ENCODE measurements around the gene PRR12. TPM values are rescaled to one million over a fixed set of nuclear protein-coding genes. Genes with fewer than 3 reads are reported as not detected.
A peak's percentile ranks its signal among the peaks of the same experiment; 100 is the strongest.

The PRR12 gene
- total and polyA plus RNA-seq, 4 donors = 0.86 to 3.5 (median 2.8) TPM

DNA sequence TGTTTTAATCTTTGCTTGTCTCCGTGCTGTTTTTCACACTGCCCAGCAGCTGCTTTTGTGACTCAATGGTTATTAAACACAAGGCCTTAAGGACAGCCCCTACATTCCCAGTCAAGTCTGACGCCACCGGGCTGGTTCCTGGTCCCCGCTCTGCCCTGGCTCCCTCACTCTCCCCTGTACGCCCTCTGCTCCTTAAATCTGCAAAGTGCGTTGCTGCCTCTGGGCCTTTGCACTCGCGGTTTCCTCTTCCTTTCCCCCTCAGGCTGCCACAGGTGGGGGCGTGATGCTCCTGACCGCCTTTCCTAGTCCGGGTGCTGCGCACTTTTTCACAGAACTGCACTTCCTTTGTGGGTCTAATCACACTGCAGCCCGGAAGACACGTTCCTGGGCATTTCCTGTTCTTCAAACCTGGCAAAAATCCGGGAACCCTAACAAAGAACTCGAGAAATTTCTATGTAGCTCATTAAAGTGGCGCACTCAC, 36.2 kb upstream of the PRR12 start:
- 63% methylated on average over 17 of the region's 17 CpGs for WGBS
- Histone ChIP-seq H3K27me3 (ENCODE audit: control insufficient read depth in 4 of 4, insufficient read depth in 4 of 4, low read length in 3 of 4) (no peaks in the 10 kb centered on the region), H3K4me1 (ENCODE audit: control insufficient read depth in 4 of 4, insufficient read depth in 4 of 4, low read length in 3 of 4) (peaks cover 0 to 7% (median 6%) of the 10 kb centered on the region in 4 donors), H3K27ac (ENCODE audit: low read depth in 1 of 2, low read length in 2 of 2) (peak overlapping the region; percentile 4 to 46), H3K4me3 (ENCODE audit: low read depth in 1 of 3, low read length in 3 of 3) (no peak overlapping the region), H3K9me3 (ENCODE audit: control insufficient read depth in 4 of 4, low read length in 3 of 4) (no peaks in the 10 kb centered on the region), H3K36me3 (ENCODE audit: control insufficient read depth in 4 of 4, insufficient read depth in 3 of 4, low read depth in 1 of 4, low read length in 3 of 4) (peaks cover 7 to 38% (median 16%) of the 10 kb centered on the region in 4 donors), H3K9ac (ENCODE audit: low read depth in 1 of 2, low read length in 2 of 2) (no peak overlapping the region)
- TF ChIP-seq SP1 (IDR thresholded peaks at IDR 0.05) (peak; percentile 35), GABPA (IDR thresholded peaks at IDR 0.05 in 1 of 2, conservative IDR thresholded peaks at IDR 0.05 in 1 of 2) (peak; percentile 44 to 48), NR2F2 (IDR thresholded peaks at IDR 0.05) (peak; percentile 73), FOXA1 (IDR thresholded peaks at IDR 0.05) (no peak), EGR1 (IDR thresholded peaks at IDR 0.05; ENCODE audit: low read depth in 2 of 2) (peak in 1 of 2 donors; percentile 14)
- DNase-seq (ENCODE audit: low spot score) = no peak

GRCh38 chr19:49555600-49556411, 35.2 kb upstream of the PRR12 start:
- no peak for TF ChIP-seq FOXA1 (IDR thresholded peaks at IDR 0.05)
- Histone ChIP-seq H3K9me3 (ENCODE audit: control insufficient read depth in 4 of 4, low read length in 3 of 4) (no peaks in the 10 kb centered on the region), H3K4me1 (ENCODE audit: control insufficient read depth in 4 of 4, insufficient read depth in 4 of 4, low read length in 3 of 4) (peaks cover 0 to 13% (median 9%) of the 10 kb centered on the region in 4 donors), H3K9ac (ENCODE audit: low read depth in 1 of 2, low read length in 2 of 2) (no peak overlapping the region), H3K27me3 (ENCODE audit: control insufficient read depth in 4 of 4, insufficient read depth in 4 of 4, low read length in 3 of 4) (no peaks in the 10 kb centered on the region), H3K36me3 (ENCODE audit: control insufficient read depth in 4 of 4, insufficient read depth in 3 of 4, low read depth in 1 of 4, low read length in 3 of 4) (peaks cover 5 to 39% (median 16%) of the 10 kb centered on the region in 4 donors), H3K27ac (ENCODE audit: low read depth in 1 of 2, low read length in 2 of 2) (peak overlapping the region in 1 of 2 donors; percentile 25), H3K4me3 (ENCODE audit: low read depth in 1 of 3, low read length in 3 of 3) (no peak overlapping the region)
- WGBS = 87% methylated on average over 51 of the region's 53 CpGs
- peak; percentile 71 for DNase-seq (ENCODE audit: low spot score)

DNA sequence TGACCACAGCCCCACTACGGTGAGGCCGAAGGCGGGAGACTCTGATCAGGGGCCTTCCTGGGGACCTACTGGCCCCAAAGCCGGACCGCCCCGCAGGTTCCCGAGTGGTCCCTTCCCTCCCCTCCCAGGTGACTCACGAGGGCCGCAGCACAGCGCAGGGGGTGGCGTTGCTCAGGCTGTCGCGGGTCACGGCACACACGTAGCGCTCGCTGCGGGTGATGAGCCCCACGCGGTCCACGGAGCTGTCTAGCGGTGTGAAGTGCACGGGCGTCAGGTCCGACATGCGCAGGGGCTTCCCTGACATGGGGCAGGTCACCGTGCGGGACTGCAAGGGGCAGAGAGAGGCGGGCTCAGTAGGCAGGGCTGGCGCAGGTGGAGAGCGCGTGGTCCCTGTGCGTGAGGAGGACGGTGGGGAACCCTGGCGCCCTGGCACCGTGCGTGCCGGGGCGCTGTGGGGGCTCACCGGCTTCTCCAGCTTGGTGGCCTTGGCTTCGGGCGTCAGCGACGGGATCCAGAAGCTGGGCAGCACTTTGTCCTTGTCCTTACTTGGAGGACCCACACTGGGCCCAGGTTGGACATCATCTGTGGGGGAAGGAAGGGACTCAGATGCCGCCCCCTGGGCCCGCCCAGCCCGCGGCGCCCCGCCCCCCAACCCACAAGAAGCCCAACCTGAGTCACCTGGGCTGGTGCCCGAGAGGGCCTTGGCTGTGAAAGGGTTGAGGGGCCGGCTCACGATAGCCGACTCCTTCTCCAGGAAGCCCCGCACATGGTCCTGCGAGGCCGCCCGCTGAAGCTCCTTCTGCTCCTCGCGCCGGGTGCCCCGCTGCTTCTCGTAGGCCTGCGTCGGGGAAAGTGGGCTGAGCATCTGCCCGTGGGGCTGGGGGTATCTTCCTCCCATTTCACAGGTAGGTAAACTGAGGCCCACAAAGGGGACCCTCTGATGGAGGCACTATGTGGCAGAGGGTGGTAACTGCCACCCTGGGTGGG, 34.3 kb upstream of the PRR12 start:
- peaks cover 0 to 15% (median 10%) of the 10 kb centered on the region in 4 donors for H3K4me1 ChIP-seq (ENCODE audit: control insufficient read depth in 4 of 4, insufficient read depth in 4 of 4, low read length in 3 of 4)
- no peak overlapping the region for H3K27ac ChIP-seq (ENCODE audit: low read depth in 1 of 2, low read length in 2 of 2)
- H3K9ac ChIP-seq (ENCODE audit: low read depth in 1 of 2, low read length in 2 of 2) = no peak overlapping the region
- WGBS = 91% methylated on average over 66 of the region's 66 CpGs
- H3K4me3 ChIP-seq (ENCODE audit: low read depth in 1 of 3, low read length in 3 of 3) = no peak overlapping the region
- DNase-seq (ENCODE audit: low spot score) = no peak
- no peaks in the 10 kb centered on the region for H3K27me3 ChIP-seq (ENCODE audit: control insufficient read depth in 4 of 4, insufficient read depth in 4 of 4, low read length in 3 of 4)
- H3K9me3 ChIP-seq (ENCODE audit: control insufficient read depth in 4 of 4, low read length in 3 of 4) = no peaks in the 10 kb centered on the region
- H3K36me3 ChIP-seq (ENCODE audit: control insufficient read depth in 4 of 4, insufficient read depth in 3 of 4, low read depth in 1 of 4, low read length in 3 of 4) = peaks cover 5 to 39% (median 16%) of the 10 kb centered on the region in 4 donors
- no peak for TF ChIP-seq RXRA (IDR thresholded peaks at IDR 0.05)
- no peak for TF ChIP-seq YY1 (IDR thresholded peaks at IDR 0.05)
- no peak for TF ChIP-seq FOXA1 (IDR thresholded peaks at IDR 0.05)
- TF ChIP-seq NR2F2 (IDR thresholded peaks at IDR 0.05) = no peak
- no peak for TF ChIP-seq HNF4A (conservative IDR thresholded peaks at IDR 0.05)
- TF ChIP-seq REST (IDR thresholded peaks at IDR 0.05) = no peak
- no peak for TF ChIP-seq EGR1 (IDR thresholded peaks at IDR 0.05; ENCODE audit: low read depth in 2 of 2)
- no peak for TF ChIP-seq SP1 (IDR thresholded peaks at IDR 0.05)
- TF ChIP-seq FOXA2 (IDR thresholded peaks at IDR 0.05) = no peak
- TF ChIP-seq, protein P1, sequence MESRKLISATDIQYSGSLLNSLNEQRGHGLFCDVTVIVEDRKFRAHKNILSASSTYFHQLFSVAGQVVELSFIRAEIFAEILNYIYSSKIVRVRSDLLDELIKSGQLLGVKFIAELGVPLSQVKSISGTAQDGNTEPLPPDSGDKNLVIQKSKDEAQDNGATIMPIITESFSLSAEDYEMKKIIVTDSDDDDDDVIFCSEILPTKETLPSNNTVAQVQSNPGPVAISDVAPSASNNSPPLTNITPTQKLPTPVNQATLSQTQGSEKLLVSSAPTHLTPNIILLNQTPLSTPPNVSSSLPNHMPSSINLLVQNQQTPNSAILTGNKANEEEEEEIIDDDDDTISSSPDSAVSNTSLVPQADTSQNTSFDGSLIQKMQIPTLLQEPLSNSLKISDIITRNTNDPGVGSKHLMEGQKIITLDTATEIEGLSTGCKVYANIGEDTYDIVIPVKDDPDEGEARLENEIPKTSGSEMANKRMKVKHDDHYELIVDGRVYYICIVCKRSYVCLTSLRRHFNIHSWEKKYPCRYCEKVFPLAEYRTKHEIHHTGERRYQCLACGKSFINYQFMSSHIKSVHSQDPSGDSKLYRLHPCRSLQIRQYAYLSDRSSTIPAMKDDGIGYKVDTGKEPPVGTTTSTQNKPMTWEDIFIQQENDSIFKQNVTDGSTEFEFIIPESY (IDR thresholded peaks at IDR 0.05) = no peak
- TF ChIP-seq RAD21 (IDR thresholded peaks at IDR 0.05) = no peak
- no peak for TF ChIP-seq HNF4G (IDR thresholded peaks at IDR 0.05)
- TF ChIP-seq, protein P2, sequence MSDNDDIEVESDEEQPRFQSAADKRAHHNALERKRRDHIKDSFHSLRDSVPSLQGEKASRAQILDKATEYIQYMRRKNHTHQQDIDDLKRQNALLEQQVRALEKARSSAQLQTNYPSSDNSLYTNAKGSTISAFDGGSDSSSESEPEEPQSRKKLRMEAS (IDR thresholded peaks at IDR 0.05) = no peak
- no peak for TF ChIP-seq JUND (IDR thresholded peaks at IDR 0.05)
- TF ChIP-seq, protein P3, sequence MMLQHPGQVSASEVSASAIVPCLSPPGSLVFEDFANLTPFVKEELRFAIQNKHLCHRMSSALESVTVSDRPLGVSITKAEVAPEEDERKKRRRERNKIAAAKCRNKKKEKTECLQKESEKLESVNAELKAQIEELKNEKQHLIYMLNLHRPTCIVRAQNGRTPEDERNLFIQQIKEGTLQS (IDR thresholded peaks at IDR 0.05) = no peak
- TF ChIP-seq GABPA (IDR thresholded peaks at IDR 0.05 in 1 of 2, conservative IDR thresholded peaks at IDR 0.05 in 1 of 2) = no peak

Data from liver (tissue), 9 donors.